Gastroesophageal sphincter (tissue), 3 donors: ENCODE results near the gene BAD.

Source experiments
- EP300 ChIP-seq: sonication (generic); formaldehyde crosslinking; IDR thresholded peaks from one replicate; pipeline ENCODE4 v1.6.1; 2017; ENCODE audit warnings: antibody characterized with exemption, mild to moderate bottlenecking
- POLR2AphosphoS5 ChIP-seq: sonication (generic); formaldehyde crosslinking; IDR thresholded peaks from one replicate; pipeline ENCODE4 v1.6.1; 2017; ENCODE audit warnings: antibody characterized with exemption
- TF ChIP-seq, protein P1 (sequence below), 4 experiments: fragments of 200-600 bp in 2 of 4; fragments of 450-650 bp in 2 of 4; sonication (generic) in 1 of 4; IDR thresholded peaks; one replicate each; pipeline ENCODE4 v1.5.1; 2017 to 2019; ENCODE audit warnings: antibody characterized with exemption in 4 of 4, mild to moderate bottlenecking in 2 of 4, moderate library complexity in 2 of 4

DNA sequence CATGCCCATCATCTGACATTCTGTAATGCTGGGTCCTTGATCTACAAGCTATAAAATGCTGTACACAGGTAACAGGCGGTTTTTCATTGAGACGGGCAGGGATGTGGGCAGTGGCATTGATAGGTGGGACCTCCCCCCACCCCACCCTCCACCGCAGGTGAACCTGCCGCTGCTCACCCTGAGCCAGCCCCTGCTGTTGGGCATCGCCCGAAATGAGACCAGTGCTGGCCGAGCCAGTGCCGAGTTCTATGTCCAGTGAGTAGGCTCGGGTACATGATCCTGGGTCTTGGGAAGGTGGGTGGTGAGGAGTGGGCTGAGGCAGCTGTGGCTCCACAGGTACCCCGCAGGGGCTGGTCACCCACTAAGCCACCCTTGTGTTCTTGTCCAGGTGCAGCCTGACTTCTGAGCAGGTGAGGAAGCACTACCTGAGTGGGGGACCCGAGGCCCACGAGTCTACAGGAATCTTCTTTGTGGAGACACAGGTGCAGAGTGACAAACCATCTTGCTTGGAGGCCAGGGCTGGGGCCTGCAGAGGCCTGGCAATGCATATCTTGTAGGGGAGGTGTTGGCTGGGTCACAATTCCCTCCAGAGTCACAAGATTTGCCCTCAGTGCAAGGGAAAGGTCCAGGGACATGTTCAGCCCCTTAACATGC, 55.2 kb downstream of the BAD start:
- TF ChIP-seq POLR2AphosphoS5 (no peak), EP300 (no peak)
- TF ChIP-seq, protein P1, sequence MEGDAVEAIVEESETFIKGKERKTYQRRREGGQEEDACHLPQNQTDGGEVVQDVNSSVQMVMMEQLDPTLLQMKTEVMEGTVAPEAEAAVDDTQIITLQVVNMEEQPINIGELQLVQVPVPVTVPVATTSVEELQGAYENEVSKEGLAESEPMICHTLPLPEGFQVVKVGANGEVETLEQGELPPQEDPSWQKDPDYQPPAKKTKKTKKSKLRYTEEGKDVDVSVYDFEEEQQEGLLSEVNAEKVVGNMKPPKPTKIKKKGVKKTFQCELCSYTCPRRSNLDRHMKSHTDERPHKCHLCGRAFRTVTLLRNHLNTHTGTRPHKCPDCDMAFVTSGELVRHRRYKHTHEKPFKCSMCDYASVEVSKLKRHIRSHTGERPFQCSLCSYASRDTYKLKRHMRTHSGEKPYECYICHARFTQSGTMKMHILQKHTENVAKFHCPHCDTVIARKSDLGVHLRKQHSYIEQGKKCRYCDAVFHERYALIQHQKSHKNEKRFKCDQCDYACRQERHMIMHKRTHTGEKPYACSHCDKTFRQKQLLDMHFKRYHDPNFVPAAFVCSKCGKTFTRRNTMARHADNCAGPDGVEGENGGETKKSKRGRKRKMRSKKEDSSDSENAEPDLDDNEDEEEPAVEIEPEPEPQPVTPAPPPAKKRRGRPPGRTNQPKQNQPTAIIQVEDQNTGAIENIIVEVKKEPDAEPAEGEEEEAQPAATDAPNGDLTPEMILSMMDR (IDR thresholded peaks at IDR 0.05): no peak
